Astrocyte (in vitro differentiated cells and primary cell): Measurements from ENCODE around the gene OXNAD1. TPM values are rescaled to one million over a fixed set of nuclear protein-coding genes. Genes with fewer than 3 reads are reported as not detected.

Experiments used
- DNase-seq: peaks from one replicate; pipeline ENCODE4 v3.0.0-alpha.2; 2010; ENCODE audit warnings: low read depth
- FAIRE-seq: peaks from 2 replicates; lab custom pipeline; 2011; peaks lifted over from hg19 to GRCh38; lab: Jason Lieb, UNC
- H2AFZ ChIP-seq: 2 replicates; pipeline ENCODE4 v1.6.0; 2012; ENCODE audit warnings: low read depth, low read length, inconsistent platforms
- H3K27ac ChIP-seq: 2 replicates; pipeline ENCODE4 v1.5.1; 2011; ENCODE audit warnings: low read depth, low read length, inconsistent platforms
- H3K27me3 ChIP-seq: 2 replicates; pipeline ENCODE4 v1.6.0; 2011; ENCODE audit warnings: low read length, inconsistent platforms; ENCODE audit not compliant: insufficient read depth
- H3K36me3 ChIP-seq: 2 replicates; pipeline ENCODE4 v1.5.1; 2011; ENCODE audit warnings: low read length, inconsistent platforms; ENCODE audit not compliant: insufficient read depth
- H3K4me1 ChIP-seq: 2 replicates; pipeline ENCODE4 v1.5.1; 2011; ENCODE audit warnings: low read length, inconsistent platforms; ENCODE audit not compliant: insufficient read depth
- H3K4me2 ChIP-seq: 2 replicates; pipeline ENCODE4 v1.6.0; 2012; ENCODE audit warnings: low read length, inconsistent platforms
- H3K4me3 ChIP-seq: 2 replicates; pipeline ENCODE4 v1.5.1; 2011; ENCODE audit warnings: low read depth, mild to moderate bottlenecking, low read length, inconsistent platforms; ENCODE audit not compliant: insufficient read depth
- H3K79me2 ChIP-seq: 2 replicates; pipeline ENCODE4 v1.6.0; 2012; ENCODE audit warnings: mild to moderate bottlenecking, low read length, inconsistent platforms; ENCODE audit not compliant: insufficient read depth
- H3K9ac ChIP-seq: 2 replicates; pipeline ENCODE4 v1.6.0; 2012; ENCODE audit warnings: mild to moderate bottlenecking, low read length, inconsistent platforms
- H3K9me3 ChIP-seq: 2 replicates; pipeline ENCODE4 v1.5.1; 2012; ENCODE audit warnings: low read depth, mild to moderate bottlenecking, low read length, inconsistent platforms; ENCODE audit not compliant: insufficient read depth
- H4K20me1 ChIP-seq: 2 replicates; pipeline ENCODE4 v1.6.0; 2012; ENCODE audit warnings: low read length, inconsistent platforms; ENCODE audit not compliant: insufficient read depth
- H3K27ac Mint-ChIP-seq: one replicate; pipeline ENCODE4 v1.8.0; 2021; ENCODE audit warnings: mild to moderate bottlenecking, mixed read lengths; ENCODE audit not compliant: unreplicated experiment
- H3K27me3 Mint-ChIP-seq: one replicate; pipeline ENCODE4 v1.8.0; 2021; ENCODE audit warnings: low read depth, mixed read lengths; ENCODE audit not compliant: unreplicated experiment
- H3K36me3 Mint-ChIP-seq: one replicate; pipeline ENCODE4 v1.8.0; 2021; ENCODE audit warnings: low read depth, mixed read lengths; ENCODE audit not compliant: unreplicated experiment
- H3K4me1 Mint-ChIP-seq: one replicate; pipeline ENCODE4 v1.8.0; 2021; ENCODE audit warnings: low read depth, mixed read lengths; ENCODE audit not compliant: unreplicated experiment
- H3K4me3 Mint-ChIP-seq: one replicate; pipeline ENCODE4 v1.8.0; 2021; ENCODE audit warnings: mild to moderate bottlenecking, moderate library complexity, mixed read lengths; ENCODE audit not compliant: unreplicated experiment
- H3K9me3 Mint-ChIP-seq: one replicate; pipeline ENCODE4 v1.8.0; 2021; ENCODE audit warnings: mild to moderate bottlenecking, mixed read lengths; ENCODE audit not compliant: unreplicated experiment
- EZH2 ChIP-seq: IDR thresholded peaks from 2 replicates; pipeline ENCODE4 v1.6.1; 2012; ENCODE audit warnings: mild to moderate bottlenecking, low read length, inconsistent platforms; ENCODE audit not compliant: insufficient read depth
- total RNA-seq: library from RNA; stranded (reverse); gene quantifications from 2 replicates; pipeline ENCODE4 v1.2.1, GENCODE V29; 2021
- TF ChIP-seq, protein P1 (sequence below): IDR thresholded peaks from 2 replicates; pipeline ENCODE4 v1.5.1; 2011; ENCODE audit warnings: low read depth, mild to moderate bottlenecking, inconsistent platforms, low read length, moderate library complexity; ENCODE audit not compliant: insufficient read depth

OXNAD1 gene
- total RNA-seq, 1 donor from 2014 or later: 10.5 TPM

DNA sequence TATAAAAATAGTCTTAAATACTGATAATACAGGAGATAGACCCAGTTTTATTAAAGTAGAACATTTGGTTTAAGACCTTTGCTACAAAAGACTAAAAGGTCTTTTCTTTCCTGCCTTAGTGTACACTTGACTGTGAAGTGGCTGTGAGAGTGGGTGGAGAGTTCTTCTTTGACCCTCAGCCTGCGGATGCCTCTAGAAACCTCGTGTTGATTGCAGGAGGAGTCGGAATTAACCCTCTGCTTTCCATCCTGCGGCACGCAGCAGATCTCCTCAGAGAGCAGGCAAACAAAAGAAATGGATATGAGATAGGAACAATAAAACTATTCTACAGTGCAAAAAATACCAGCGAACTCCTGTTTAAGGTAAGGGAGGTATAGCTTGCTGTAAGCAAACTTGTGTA lies 36.5 kb downstream of the OXNAD1 start:
- peaks cover 20% of the 10 kb centered on the region for H3K36me3 Mint-ChIP-seq
- TF ChIP-seq, protein P1, sequence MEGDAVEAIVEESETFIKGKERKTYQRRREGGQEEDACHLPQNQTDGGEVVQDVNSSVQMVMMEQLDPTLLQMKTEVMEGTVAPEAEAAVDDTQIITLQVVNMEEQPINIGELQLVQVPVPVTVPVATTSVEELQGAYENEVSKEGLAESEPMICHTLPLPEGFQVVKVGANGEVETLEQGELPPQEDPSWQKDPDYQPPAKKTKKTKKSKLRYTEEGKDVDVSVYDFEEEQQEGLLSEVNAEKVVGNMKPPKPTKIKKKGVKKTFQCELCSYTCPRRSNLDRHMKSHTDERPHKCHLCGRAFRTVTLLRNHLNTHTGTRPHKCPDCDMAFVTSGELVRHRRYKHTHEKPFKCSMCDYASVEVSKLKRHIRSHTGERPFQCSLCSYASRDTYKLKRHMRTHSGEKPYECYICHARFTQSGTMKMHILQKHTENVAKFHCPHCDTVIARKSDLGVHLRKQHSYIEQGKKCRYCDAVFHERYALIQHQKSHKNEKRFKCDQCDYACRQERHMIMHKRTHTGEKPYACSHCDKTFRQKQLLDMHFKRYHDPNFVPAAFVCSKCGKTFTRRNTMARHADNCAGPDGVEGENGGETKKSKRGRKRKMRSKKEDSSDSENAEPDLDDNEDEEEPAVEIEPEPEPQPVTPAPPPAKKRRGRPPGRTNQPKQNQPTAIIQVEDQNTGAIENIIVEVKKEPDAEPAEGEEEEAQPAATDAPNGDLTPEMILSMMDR: no peak
- TF ChIP-seq EZH2: no peak
- H3K36me3 ChIP-seq: no peaks in the 10 kb centered on the region
- no peaks in the 10 kb centered on the region for H4K20me1 ChIP-seq
- H3K27ac Mint-ChIP-seq: no peak overlapping the region
- H3K4me3 ChIP-seq: no peak overlapping the region
- no peak overlapping the region for H3K4me2 ChIP-seq
- H3K4me1 ChIP-seq: no peaks in the 10 kb centered on the region
- H3K79me2 ChIP-seq: no peaks in the 10 kb centered on the region
- no peaks in the 10 kb centered on the region for H3K27me3 ChIP-seq
- no peak overlapping the region for H3K9ac ChIP-seq
- H3K9me3 ChIP-seq: no peaks in the 10 kb centered on the region
- peaks cover 29% of the 10 kb centered on the region for H3K4me1 Mint-ChIP-seq
- no peaks in the 10 kb centered on the region for H3K27me3 Mint-ChIP-seq
- H2AFZ ChIP-seq: no peak overlapping the region
- no peak for DNase-seq
- H3K27ac ChIP-seq: no peak overlapping the region
- H3K9me3 Mint-ChIP-seq: no peaks in the 10 kb centered on the region
- no peak for FAIRE-seq
- no peak overlapping the region for H3K4me3 Mint-ChIP-seq

DNA sequence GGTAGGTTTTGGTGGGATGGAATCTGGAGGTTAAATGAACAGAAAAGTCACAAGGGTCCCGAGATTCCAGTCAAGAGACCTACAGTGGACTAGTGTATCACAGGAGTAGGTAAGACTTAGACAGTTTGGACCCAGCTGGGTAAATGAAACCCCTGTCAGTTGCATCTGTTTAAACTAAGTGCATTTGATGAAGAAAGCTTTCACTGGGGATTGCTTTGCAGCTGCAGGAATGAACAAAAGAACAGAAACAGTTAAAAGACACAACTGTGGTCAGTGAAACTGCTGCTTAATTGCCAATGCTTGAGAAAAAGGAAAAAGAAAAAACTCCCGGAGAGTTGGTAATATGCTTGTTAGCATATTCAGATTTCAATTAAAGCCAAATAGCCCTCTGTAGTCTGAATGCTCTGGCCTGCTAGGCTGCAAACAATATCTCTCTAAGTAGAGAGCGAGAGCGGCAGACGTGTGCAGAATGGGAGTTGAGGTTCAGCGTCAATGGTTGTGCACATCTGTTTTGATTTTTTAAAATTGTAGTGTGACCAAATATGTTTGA lies 37.1 kb downstream of the OXNAD1 start:
- Histone ChIP-seq H2AFZ (no peak overlapping the region), H3K4me3 (no peak overlapping the region), H3K9me3 (no peaks in the 10 kb centered on the region), H3K4me2 (no peak overlapping the region), H3K27ac (no peak overlapping the region), H3K36me3 (no peaks in the 10 kb centered on the region), H3K27me3 (no peaks in the 10 kb centered on the region), H4K20me1 (no peaks in the 10 kb centered on the region), H3K9ac (no peak overlapping the region), H3K79me2 (no peaks in the 10 kb centered on the region), H3K4me1 (no peaks in the 10 kb centered on the region)
- Mint-ChIP-seq H3K27ac (no peak overlapping the region), H3K4me3 (no peak overlapping the region), H3K27me3 (no peaks in the 10 kb centered on the region), H3K36me3 (peaks cover 20% of the 10 kb centered on the region), H3K4me1 (peaks cover 30% of the 10 kb centered on the region), H3K9me3 (no peaks in the 10 kb centered on the region)
- TF ChIP-seq, protein P1: no peak
- no peak for TF ChIP-seq EZH2
- no peak for FAIRE-seq
- no peak for DNase-seq

- TF ChIP-seq EZH2: no peak
- TF ChIP-seq, protein P1: no peak
- Mint-ChIP-seq H3K4me1 (peaks cover 37% of the 10 kb centered on the region), H3K9me3 (no peaks in the 10 kb centered on the region), H3K4me3 (no peak overlapping the region), H3K36me3 (peaks cover 20% of the 10 kb centered on the region), H3K27me3 (no peaks in the 10 kb centered on the region), H3K27ac (no peak overlapping the region)
- no peak overlapping the region for H2AFZ ChIP-seq
- H3K9me3 ChIP-seq: no peaks in the 10 kb centered on the region
- H3K79me2 ChIP-seq: no peaks in the 10 kb centered on the region
- H3K4me2 ChIP-seq: no peak overlapping the region
- H3K27ac ChIP-seq: no peak overlapping the region
- H3K4me1 ChIP-seq: no peaks in the 10 kb centered on the region
- DNase-seq: peak; percentile 26
- no peak overlapping the region for H3K9ac ChIP-seq
- H3K27me3 ChIP-seq: no peaks in the 10 kb centered on the region
- no peaks in the 10 kb centered on the region for H4K20me1 ChIP-seq
- no peak for FAIRE-seq
- H3K36me3 ChIP-seq: no peaks in the 10 kb centered on the region
- H3K4me3 ChIP-seq: no peak overlapping the region
Observed at GRCh38 chr3:16303037-16303575, 38.1 kb downstream of the OXNAD1 start.
